IMR-90 (cell line): ENCODE data around the gene ENOX2. TPM values are rescaled to one million over a fixed set of nuclear protein-coding genes. Genes with fewer than 3 reads are reported as not detected.

Source experiments
- ATAC-seq: fragments of 200-7000 bp; cut with Tn5 transposase; 2 replicates; pipeline ENCODE4 v1.9.1; 2020; ENCODE audit warnings: low read depth, mild to moderate bottlenecking, moderate library complexity
- BruUV-seq: library from RNA; stranded (reverse); fragments of 400-500 nt; replicated peaks from 2 replicates; lab custom pipeline; 2021; lab: Mats Ljungman, UMichigan
- CTCF ChIA-PET: fragments of 300-600 bp; formaldehyde crosslinking; extraction: SDS; loops from one replicate; lab custom pipeline; 2021; ENCODE audit warnings: antibody characterized with exemption; lab: Yijun Ruan, JAX
- POLR2A ChIA-PET: fragments of 300-600 bp; sonication (Branson Sonifier 250); formaldehyde crosslinking; loops from one replicate; lab custom pipeline; 2022; ENCODE audit warnings: antibody characterized with exemption; ENCODE audit not compliant: unreplicated experiment; lab: Charles Lee
- DNase-seq: peaks from one replicate; pipeline ENCODE4 v3.0.0; 2013
- H2AFZ ChIP-seq: replicated peaks from 2 replicates; pipeline ENCODE3; 2013; ENCODE audit warnings: low read length, mild to moderate bottlenecking; ENCODE audit not compliant: poor library complexity
- H2AK5ac ChIP-seq: 2 replicates; pipeline ENCODE4 v1.6.1; 2013; ENCODE audit warnings: low read depth, low read length, inconsistent platforms
- H2AK9ac ChIP-seq: replicated peaks from 2 replicates; pipeline ENCODE3; 2013; ENCODE audit warnings: mild to moderate bottlenecking, low read depth, low read length, moderate library complexity; ENCODE audit not compliant: poor library complexity
- H2BK120ac ChIP-seq: 2 replicates; pipeline ENCODE4 v1.6.1; 2013; ENCODE audit warnings: low read depth, low read length, inconsistent platforms
- H2BK15ac ChIP-seq: 3 replicates; pipeline ENCODE4 v1.6.1; 2013; ENCODE audit warnings: low read depth, low read length, inconsistent platforms
- H2BK20ac ChIP-seq: 2 replicates; pipeline ENCODE4 v1.6.1; 2013; ENCODE audit warnings: low read depth, mild to moderate bottlenecking, inconsistent platforms, low read length, moderate library complexity
- H2BK5ac ChIP-seq: 2 replicates; pipeline ENCODE4 v1.6.1; 2013; ENCODE audit warnings: mild to moderate bottlenecking, low read depth, low read length, inconsistent platforms; ENCODE audit not compliant: poor library complexity, severe bottlenecking
- H3K14ac ChIP-seq: replicated peaks from 2 replicates; pipeline ENCODE4 v1.6.1; 2013; ENCODE audit warnings: low read depth, low read length, inconsistent platforms
- H3K18ac ChIP-seq: 2 replicates; pipeline ENCODE4 v1.6.1; 2013; ENCODE audit warnings: low read depth, low read length, control low read depth
- H3K23ac ChIP-seq: 2 replicates; pipeline ENCODE4 v1.6.1; 2013; ENCODE audit warnings: low read depth, low read length, inconsistent platforms
- H3K27ac ChIP-seq: 2 replicates; pipeline ENCODE4 v1.5.1; 2013; ENCODE audit warnings: mild to moderate bottlenecking, control low read depth, low read length; ENCODE audit not compliant: insufficient read depth
- H3K27me3 ChIP-seq: 2 replicates; pipeline ENCODE4 v1.6.1; 2013; ENCODE audit warnings: low read length; ENCODE audit not compliant: control insufficient read depth, insufficient read depth
- H3K36me3 ChIP-seq: 2 replicates; pipeline ENCODE4 v1.6.1; 2013; ENCODE audit warnings: low read length, mixed read lengths; ENCODE audit not compliant: control insufficient read depth, insufficient read depth
- H3K4ac ChIP-seq: 2 replicates; pipeline ENCODE4 v1.6.1; 2013; ENCODE audit warnings: low read depth, low read length, inconsistent platforms
- H3K4me1 ChIP-seq: 2 replicates; pipeline ENCODE4 v1.6.1; 2013; ENCODE audit warnings: low read length, mixed read lengths; ENCODE audit not compliant: control insufficient read depth, insufficient read depth
- H3K4me2 ChIP-seq: 2 replicates; pipeline ENCODE4 v1.6.1; 2013; ENCODE audit warnings: low read depth, mild to moderate bottlenecking, control low read depth, low read length, moderate library complexity
- H3K4me3 ChIP-seq: 2 replicates; pipeline ENCODE4 v1.5.1; 2013; ENCODE audit warnings: low read depth, mild to moderate bottlenecking, control low read depth, low read length, moderate library complexity; ENCODE audit not compliant: insufficient read depth
- H3K56ac ChIP-seq: 2 replicates; pipeline ENCODE4 v1.6.1; 2013; ENCODE audit warnings: low read length, inconsistent platforms; ENCODE audit not compliant: insufficient read depth; ENCODE audit errors: extremely low read depth
- H3K79me1 ChIP-seq, 2 experiments: 2 replicates each; pipeline ENCODE4 v1.6.1; 2013; ENCODE audit warnings: low read length in 2 of 2, inconsistent platforms in 1 of 2, low read depth in 1 of 2
- H3K9ac ChIP-seq: 2 replicates; pipeline ENCODE4 v1.6.1; 2013; ENCODE audit warnings: low read depth, low read length, control low read depth
- H3K9me1 ChIP-seq: 2 replicates; pipeline ENCODE4 v1.6.1; 2013; ENCODE audit warnings: low read length, inconsistent platforms; ENCODE audit not compliant: insufficient read depth
- H3K9me3 ChIP-seq: 2 replicates; pipeline ENCODE4 v1.6.1; 2013; ENCODE audit warnings: low read length; ENCODE audit not compliant: control insufficient read depth, insufficient read depth
- H4K20me1 ChIP-seq: 2 replicates; pipeline ENCODE4 v1.6.1; 2013; ENCODE audit warnings: low read length, inconsistent platforms; ENCODE audit not compliant: insufficient read depth
- H4K5ac ChIP-seq: 2 replicates; pipeline ENCODE4 v1.6.1; 2013; ENCODE audit warnings: mild to moderate bottlenecking, low read depth, low read length, control low read depth
- H4K8ac ChIP-seq, 2 experiments: 2 replicates each; pipeline ENCODE4 v1.6.1; 2013; ENCODE audit warnings: low read depth in 2 of 2, low read length in 2 of 2, control low read depth in 1 of 2, inconsistent platforms in 1 of 2
- H4K91ac ChIP-seq: 2 replicates; pipeline ENCODE4 v1.6.1; 2013; ENCODE audit warnings: low read depth, low read length, inconsistent platforms; ENCODE audit not compliant: insufficient read depth
- MAZ ChIP-seq: IDR thresholded peaks from 2 replicates; pipeline ENCODE4 v1.6.1; 2012; ENCODE audit warnings: low read depth, mild to moderate bottlenecking, low read length, improper control_type of control experiment, moderate library complexity, borderline replicate concordance
- WGBS, 2 experiments: methylation state at CpG; one replicate each; pipeline versions ENCODE4 v1.1.5 to v1.1.7; 2013; ENCODE audit warnings: missing lambda C conversion rate in 2 of 2; ENCODE audit not compliant: insufficient read length in 1 of 2; ENCODE audit errors: extremely low coverage in 2 of 2; 5-methylcytosine and 5-hydroxymethylcytosine counted together
- dilution Hi-C: fragments of 300-500 bp; cut with HindIII; formaldehyde crosslinking; loops from one replicate; pipeline ENCODE4 v1.14.3; 2018; ENCODE audit warnings: low sequenced_read_pairs; ENCODE audit not compliant: unreplicated experiment
- in situ Hi-C: fragments of 300-500 bp; cut with MboI; formaldehyde crosslinking; loops from 3 replicates; pipeline ENCODE4 v1.14.3; 2019; ENCODE audit warnings: low sequenced_read_pairs, inconsistent platforms, mixed read lengths
- intact Hi-C: fragments of 100-400 bp; cut with micrococcal nuclease; formaldehyde crosslinking; loops from 2 replicates; pipeline ENCODE4 v1.10.0; 2022
- polyA plus RNA-seq, 3 experiments: library from polyadenylated mRNA; depleted of rRNA; stranded (reverse); fragments of >200 nt; gene quantifications; 2 replicates each; pipeline ENCODE4 v1.2.3, GENCODE V29; 2012; ENCODE audit warnings: low replicate concordance in 1 of 3
- total RNA-seq: library from RNA; depleted of rRNA; stranded (reverse); fragments of >200 nt; gene quantifications from 2 replicates; pipeline ENCODE4 v1.2.3, GENCODE V29; 2012

Gene ENOX2
- total and polyA plus RNA-seq, 2 of the 4 experiments (the other 2 are of a cell fraction): 6.3 to 11.8 TPM

DNA sequence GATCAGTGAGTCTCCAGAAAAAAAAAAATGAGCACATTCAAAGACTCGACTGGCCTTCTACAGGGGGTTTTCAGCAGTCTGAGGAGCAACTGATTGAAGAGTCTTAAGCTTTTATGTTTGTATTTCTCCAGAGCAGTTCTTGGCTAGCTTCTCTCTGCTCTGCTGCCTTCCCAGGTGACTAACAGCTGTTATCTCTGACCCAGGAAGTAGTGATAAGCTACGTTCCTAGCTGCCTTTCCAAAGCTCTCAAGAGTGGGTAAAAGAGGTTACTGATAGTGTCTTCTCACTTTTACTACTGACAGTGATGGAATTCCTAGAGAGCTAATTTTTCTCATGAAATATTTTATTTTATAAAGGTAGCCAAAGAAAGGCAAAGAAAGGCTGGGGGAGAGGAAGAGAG is 66.6 kb downstream of the ENOX2 start:
- no peak overlapping the region for H3K56ac ChIP-seq
- no peaks in the 10 kb centered on the region for H3K36me3 ChIP-seq
- H3K14ac ChIP-seq: no peak overlapping the region
- BruUV-seq: no TSS peak
- no peak overlapping the region for H2BK120ac ChIP-seq
- in situ Hi-C loops (no loop called here), intact Hi-C loops (no loop called here), dilution Hi-C loops (no loop called here)
- no CpG with 5 or more reads among the region's 2 CpGs for WGBS, 2 experiments
- no peak overlapping the region for H3K4me2 ChIP-seq
- H3K9me3 ChIP-seq: no peaks in the 10 kb centered on the region
- H3K79me1 ChIP-seq: no peaks in the 10 kb centered on the region
- H2AK9ac ChIP-seq: no peak overlapping the region
- no peak for ATAC-seq
- no peaks in the 10 kb centered on the region for H3K9me1 ChIP-seq
- no peak overlapping the region for H2BK5ac ChIP-seq
- CTCF ChIA-PET: interaction anchor here (0.6 to 1.1 kb wide), 2 partner anchors 9 to 222 kb away, joined by 3 to 5 read pairs; no protein-coding TSS in a partner anchor
- H3K18ac ChIP-seq: no peak overlapping the region
- peak; percentile 22 for DNase-seq
- no peak for TF ChIP-seq MAZ
- H3K27me3 ChIP-seq: no peaks in the 10 kb centered on the region; the same call in 1 of the 2 replicates
- H2BK20ac ChIP-seq: no peak overlapping the region
- no peaks in the 10 kb centered on the region for H4K20me1 ChIP-seq
- no peak overlapping the region for H4K91ac ChIP-seq
- no peak overlapping the region for H3K9ac ChIP-seq
- no peak overlapping the region for H2AFZ ChIP-seq
- no peak overlapping the region for H3K4me3 ChIP-seq
- no peak overlapping the region for H4K5ac ChIP-seq
- H3K4ac ChIP-seq: no peak overlapping the region
- H4K8ac ChIP-seq: no peak overlapping the region
- no peak overlapping the region for H3K23ac ChIP-seq
- H3K4me1 ChIP-seq: no peaks in the 10 kb centered on the region
- H3K27ac ChIP-seq: no peak overlapping the region
- POLR2A ChIA-PET: no interaction called here
- no peak overlapping the region for H2AK5ac ChIP-seq
- H2BK15ac ChIP-seq: no peak overlapping the region
